Measurements from ENCODE around the gene ENTPD1.
A peak's percentile ranks its signal among the peaks of the same experiment; 100 is the strongest.

ENTPD1 gene

DNA sequence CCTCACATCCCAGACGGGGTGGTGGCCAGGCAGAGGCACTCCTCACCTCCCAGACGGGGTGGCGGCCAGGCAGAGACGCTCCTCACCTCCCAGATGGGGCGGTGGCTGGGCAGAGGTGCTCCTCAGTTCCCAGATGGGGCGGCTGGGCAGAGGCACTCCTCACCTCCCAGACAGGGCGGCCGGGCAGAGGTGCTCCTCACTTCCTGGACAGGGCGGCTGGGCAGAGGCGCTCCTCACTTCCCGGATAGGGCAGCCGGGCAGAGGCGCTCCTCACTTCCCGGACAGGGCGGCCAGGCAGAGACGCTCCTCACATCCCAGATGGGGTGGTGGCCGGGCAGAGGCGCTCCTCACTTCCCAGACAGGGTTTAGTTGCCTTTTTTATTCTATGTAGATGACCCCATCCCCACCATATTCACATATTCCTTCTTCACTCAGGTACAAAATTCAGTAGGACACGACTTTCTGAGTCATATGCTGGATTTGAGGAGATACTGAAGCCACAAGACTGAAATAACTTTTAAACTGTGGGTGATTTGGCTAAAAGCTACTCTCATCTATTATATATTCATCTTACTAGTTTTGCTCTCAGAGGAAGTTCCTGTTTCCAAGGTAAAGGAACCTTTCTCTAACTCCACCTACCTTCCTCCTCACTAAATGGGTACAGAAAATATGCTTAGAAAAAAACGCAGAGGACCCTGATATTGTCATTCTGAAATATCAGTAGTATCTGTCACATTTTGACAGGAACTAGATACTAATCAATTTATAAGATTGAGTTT is 54.4 kb downstream of the ENTPD1 start:
- H3K4me3 ChIP-seq (ENCODE audit: control insufficient read depth, low read depth, low read length), result no peak overlapping the region
- DNase-seq (ENCODE audit: low read depth), result no peak
- TF ChIP-seq, protein P1, sequence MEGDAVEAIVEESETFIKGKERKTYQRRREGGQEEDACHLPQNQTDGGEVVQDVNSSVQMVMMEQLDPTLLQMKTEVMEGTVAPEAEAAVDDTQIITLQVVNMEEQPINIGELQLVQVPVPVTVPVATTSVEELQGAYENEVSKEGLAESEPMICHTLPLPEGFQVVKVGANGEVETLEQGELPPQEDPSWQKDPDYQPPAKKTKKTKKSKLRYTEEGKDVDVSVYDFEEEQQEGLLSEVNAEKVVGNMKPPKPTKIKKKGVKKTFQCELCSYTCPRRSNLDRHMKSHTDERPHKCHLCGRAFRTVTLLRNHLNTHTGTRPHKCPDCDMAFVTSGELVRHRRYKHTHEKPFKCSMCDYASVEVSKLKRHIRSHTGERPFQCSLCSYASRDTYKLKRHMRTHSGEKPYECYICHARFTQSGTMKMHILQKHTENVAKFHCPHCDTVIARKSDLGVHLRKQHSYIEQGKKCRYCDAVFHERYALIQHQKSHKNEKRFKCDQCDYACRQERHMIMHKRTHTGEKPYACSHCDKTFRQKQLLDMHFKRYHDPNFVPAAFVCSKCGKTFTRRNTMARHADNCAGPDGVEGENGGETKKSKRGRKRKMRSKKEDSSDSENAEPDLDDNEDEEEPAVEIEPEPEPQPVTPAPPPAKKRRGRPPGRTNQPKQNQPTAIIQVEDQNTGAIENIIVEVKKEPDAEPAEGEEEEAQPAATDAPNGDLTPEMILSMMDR (conservative IDR thresholded peaks at IDR 0.05; ENCODE audit: control insufficient read depth, insufficient read depth, low read depth, low read length), result no peak

DNA sequence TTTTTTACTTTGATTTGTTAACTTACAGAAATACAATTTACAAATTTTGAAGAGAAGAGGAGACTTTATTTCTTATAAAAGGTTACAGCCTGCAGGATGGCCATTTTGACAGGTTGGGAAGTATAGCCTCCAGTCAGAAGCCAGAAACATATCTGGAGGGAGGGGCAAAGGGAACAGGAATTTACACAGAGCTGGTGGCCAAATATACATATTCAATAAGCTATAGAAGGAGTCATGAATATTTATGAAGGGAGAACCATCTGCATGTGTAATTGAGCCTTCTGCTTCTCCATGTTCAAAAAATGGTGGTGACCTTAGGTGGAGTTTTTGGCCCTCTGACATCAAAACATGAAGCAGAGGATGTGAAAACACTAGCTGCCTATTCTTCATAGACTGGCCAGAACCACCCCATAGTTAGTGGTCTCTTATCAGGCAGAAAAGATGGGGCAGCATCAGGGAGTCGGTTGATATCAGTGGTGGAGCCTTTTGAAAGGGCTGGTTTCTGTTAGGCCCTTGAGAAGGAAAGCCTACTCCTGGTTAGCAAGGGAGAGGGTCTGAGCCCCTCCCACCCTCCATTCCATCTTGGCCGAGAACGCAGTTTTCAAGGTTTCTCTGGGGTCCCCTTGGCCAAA is 57.2 kb downstream of the ENTPD1 start:
- no peak overlapping the region for H3K4me3 ChIP-seq (ENCODE audit: control insufficient read depth, low read depth, low read length)
- TF ChIP-seq, protein P1 (conservative IDR thresholded peaks at IDR 0.05; ENCODE audit: control insufficient read depth, insufficient read depth, low read depth, low read length), result no peak
- no peak for DNase-seq (ENCODE audit: low read depth)

DNA sequence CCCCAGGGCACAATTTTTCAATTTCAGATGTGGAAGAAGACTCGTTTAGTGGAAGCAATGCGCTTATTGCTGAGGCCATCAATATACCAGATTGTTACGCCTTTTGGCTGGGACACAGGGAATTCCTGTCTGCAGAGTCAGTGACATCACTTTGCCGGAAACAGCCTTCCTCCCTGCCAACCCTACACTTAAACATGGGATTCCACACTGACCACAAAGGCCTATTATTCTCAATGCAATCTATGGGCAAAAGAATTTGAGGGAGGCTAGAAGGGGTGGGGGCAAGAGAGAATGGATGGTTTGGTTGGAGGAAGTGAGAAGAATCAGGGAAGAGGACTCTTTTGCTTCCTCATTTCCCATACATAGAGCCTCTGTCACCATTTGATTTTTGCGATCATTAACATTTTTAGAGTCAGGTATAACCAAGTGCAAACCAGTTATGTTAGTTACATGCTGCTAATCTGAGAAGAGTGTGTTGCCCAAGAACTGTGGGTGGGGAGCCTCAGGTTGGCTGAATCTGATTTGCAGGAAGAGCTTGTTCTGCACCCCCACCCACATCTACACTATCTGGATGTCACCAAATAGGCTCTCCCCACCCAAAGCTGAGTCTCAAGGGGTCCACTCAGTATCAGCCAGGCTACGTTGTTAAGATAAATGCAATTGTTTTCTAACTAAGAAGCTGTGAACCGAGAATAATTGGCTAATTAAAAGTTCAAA is 58.2 kb downstream of the ENTPD1 start:
- TF ChIP-seq, protein P1 (conservative IDR thresholded peaks at IDR 0.05; ENCODE audit: control insufficient read depth, insufficient read depth, low read depth, low read length), result no peak
- DNase-seq (ENCODE audit: low read depth), result peak; percentile 75
- no peak overlapping the region for H3K4me3 ChIP-seq (ENCODE audit: control insufficient read depth, low read depth, low read length)

DNA sequence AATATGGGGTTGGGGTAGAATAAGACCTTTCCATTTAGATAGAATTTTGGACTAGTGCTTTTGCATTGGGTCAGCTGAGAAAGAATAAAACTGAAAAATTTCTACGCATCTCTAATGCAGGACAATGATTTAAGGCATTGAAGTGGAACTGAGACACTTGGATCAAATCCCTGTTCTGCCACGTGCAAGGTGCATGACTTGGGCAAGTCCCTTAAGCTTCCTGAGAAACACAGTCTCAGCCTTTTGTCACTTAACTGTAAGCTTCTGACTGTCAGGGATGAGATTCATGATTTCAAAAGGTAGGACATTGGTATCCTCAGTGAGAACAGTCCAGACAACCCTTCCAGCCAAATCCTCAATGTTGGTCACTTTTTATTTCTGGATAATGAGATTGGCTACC is 59.2 kb downstream of the ENTPD1 start:
- TF ChIP-seq, protein P1 (conservative IDR thresholded peaks at IDR 0.05; ENCODE audit: control insufficient read depth, insufficient read depth, low read depth, low read length), result no peak
- no peak for DNase-seq (ENCODE audit: low read depth)
- no peak overlapping the region for H3K4me3 ChIP-seq (ENCODE audit: control insufficient read depth, low read depth, low read length)

DNA sequence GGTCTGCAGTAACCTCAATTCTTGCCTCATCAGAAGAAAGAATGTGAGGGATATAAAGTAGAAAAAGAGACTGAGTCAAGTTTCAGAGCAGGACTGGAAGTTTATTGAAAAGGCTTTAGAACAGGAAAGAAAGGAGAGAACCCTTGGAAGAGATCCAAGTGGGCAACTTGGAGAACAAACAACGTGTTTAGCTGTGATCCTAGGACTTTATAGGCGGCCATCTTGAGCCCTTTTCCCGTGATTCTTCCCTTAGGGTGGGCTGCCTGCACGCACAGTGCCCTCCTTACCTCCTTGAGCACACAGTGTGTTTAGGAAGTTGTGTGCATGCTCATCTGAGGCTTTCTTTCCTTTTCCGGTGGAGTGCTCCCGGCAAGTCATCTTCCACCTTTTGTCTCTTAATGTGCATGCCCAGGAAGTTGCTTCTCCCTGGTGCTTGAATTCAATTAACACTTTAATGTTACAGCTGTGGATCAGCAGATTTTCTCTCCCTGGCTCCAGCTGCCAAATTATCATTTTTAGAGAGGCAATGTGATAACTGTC is 59.8 kb downstream of the ENTPD1 start:
- TF ChIP-seq, protein P1 (conservative IDR thresholded peaks at IDR 0.05; ENCODE audit: control insufficient read depth, insufficient read depth, low read depth, low read length), result no peak
- no peak for DNase-seq (ENCODE audit: low read depth)
- no peak overlapping the region for H3K4me3 ChIP-seq (ENCODE audit: control insufficient read depth, low read depth, low read length)

DNA sequence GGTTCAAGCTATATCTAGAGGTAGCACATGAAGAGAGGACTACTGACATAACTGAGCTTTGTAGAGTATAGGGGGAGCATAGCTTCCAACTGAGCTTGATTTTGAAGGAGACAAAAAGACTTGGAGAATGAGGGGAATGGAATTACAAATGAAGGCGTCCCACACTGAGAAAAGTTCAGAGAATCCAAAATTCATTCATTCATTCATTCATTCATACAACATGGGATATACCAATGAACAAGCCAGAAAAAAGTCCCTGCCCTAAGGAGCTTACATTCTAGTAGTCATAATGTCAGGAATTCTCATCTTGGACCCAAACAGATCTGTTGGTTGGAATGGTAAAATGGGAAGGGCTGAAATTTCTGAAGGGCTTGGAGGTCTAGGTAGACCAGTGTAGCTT is 62.0 kb downstream of the ENTPD1 start:
- H3K4me3 ChIP-seq (ENCODE audit: control insufficient read depth, low read depth, low read length), result no peak overlapping the region
- TF ChIP-seq, protein P1 (conservative IDR thresholded peaks at IDR 0.05; ENCODE audit: control insufficient read depth, insufficient read depth, low read depth, low read length), result no peak
- DNase-seq (ENCODE audit: low read depth), result no peak
